ENCODE data around the gene EYA4.

Gene EYA4

DNA sequence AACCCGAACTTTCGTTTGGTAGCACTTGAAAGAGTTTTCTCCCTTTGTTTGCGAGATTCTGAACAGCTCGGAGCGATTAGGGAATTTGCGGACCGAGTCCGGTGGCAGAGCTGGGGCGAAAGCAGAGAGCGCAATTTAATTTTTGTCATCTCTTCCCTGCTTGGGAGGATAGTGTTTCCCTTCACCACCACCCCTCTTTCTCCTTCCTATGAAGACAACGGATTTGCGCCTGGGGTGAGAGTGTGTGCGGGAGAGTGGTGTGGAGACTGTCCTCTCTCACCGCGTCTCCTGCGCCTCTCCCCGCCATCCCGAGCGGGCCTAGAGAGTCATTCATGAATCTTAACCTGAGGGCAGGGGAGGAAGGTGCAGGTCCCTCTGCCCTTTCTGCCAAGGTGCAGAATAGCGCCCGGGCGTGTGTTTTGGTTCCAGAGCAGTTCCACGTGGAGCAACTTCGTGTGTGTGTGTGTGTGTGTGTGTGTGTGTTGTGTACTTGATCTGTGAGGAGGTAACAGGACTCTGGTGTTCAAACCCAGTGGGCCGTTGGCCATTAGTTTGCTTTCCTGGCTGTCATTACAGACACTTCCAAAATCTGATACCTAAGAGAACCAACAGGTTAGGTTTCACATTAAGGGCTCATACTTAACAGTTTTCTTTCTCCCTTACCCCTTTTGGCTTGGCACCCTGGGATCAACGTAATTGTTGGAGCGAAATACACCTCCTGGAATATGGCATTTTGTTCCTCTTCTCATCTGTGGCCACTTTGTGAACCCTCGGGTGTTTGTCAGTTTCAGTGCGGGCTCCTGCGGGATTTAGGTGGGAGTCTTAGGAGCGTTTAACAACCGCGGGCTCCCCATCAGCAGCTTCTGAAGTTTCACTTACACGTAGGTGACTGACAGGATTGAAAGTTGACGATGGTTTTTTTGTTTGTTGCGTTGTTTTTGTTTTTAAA lies 1.8 kb downstream of the EYA4 start:
- no peak for DNase-seq (ENCODE audit: low read depth in 2 of 2)

DNA sequence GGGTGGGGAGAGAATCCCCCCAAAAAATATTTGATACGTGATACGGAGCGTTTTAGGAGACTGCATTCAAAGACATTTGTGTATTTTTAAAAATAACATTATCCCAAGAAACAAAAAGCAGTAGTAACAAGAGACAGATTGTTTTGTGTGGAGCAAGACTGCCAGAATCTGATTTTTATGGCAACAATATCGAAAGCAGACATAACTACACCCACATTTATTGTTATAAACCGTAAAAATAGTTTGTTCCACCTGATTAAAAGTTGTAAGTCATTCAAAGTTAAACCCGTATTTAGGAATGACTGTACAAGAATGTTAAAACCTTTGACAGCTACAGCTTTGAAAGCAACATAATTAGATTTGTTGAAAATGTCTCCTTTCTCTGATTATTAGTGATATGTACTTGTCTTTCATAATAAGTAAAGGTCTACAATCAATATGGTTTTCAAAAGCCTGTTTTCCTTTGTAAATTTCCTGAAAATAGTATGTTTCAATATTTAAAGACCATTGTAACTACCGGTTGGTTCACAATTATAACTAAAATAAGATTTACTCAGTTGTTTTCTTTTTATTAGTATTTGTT lies 2.7 kb downstream of the EYA4 start:
- no peak for DNase-seq (ENCODE audit: low read depth in 2 of 2)

DNA sequence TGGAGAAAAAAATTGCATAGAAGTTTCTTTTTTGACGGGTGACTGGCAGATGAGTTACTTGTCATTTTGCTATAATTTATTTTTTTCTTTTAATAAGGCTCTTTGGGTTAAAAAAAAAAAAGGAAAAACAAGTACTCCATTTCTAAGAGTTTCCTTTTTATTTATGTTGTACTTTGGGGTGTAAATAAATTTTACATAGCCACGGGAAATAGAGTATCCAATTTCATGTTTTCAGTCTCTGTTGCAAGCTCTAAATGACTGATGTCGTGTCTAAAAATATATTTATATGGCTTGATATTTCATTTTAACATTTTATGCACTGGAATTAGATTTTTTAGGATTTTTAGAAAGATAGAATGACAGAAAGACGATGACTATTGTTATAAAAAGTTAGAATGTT lies 3.4 kb downstream of the EYA4 start:
- no peak for DNase-seq (ENCODE audit: low read depth in 2 of 2)

DNA sequence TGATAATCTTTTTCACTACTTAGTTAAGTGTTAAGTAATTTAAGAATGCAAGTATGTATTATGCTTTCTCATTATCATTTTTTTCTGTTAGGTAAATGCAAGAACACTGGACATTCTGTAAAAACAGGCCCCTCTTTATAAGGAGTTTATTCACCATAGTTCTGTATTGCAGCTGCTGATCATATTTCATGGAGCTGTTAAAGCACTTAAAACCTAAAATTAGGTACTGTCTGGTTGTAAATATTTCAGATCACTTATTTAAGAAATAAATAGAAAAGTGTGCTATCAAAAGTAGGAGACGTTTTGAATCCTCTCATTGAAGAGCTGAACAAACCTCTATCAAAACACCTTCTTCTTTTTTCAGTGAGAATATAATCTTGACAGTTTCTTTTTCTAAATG lies 3.9 kb downstream of the EYA4 start:
- no peak for DNase-seq (ENCODE audit: low read depth in 2 of 2)

DNA sequence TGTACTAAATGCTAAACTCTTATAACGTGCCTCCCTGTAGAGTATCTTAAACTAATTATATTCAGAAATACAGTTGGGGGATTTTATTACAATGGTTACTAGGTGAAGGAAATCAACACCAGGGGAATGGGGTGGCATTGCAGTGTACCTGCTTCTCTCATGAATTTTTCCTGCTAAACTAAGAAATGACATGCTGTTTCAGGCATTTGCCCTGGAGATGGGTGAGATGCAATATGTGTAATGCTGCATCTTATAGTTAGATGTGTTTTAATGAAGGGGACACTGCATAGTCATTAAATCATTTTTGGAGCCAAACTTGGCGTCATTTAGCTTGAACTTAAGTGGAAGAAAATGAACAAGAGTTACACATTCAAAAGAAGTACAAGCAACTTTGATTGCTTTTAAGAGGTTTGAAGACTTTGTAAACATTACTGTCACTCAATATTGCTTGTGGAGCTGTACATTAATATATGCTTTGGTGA lies 4.3 kb downstream of the EYA4 start:
- DNase-seq (ENCODE audit: low read depth in 2 of 2): no peak

DNA sequence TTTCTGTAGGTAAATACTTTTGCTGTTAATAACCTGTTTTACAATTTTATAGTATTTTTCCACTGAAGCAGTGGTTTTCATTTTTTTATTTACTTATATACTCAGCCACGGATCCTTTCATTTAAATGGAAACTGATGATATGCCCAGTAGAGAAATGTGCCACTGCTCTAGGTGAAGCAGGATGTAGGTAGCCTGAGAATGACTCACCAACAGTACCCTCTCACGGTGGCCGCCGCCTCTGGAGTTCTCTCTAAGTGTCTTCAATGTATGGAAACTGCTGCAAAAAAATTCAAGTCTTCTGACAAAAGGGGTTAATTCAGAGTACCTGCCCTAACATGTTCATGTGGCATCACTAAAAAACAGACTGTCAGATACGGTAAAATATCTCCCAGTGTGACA lies 6.4 kb downstream of the EYA4 start:
- DNase-seq (ENCODE audit: low read depth in 2 of 2): no peak

DNA sequence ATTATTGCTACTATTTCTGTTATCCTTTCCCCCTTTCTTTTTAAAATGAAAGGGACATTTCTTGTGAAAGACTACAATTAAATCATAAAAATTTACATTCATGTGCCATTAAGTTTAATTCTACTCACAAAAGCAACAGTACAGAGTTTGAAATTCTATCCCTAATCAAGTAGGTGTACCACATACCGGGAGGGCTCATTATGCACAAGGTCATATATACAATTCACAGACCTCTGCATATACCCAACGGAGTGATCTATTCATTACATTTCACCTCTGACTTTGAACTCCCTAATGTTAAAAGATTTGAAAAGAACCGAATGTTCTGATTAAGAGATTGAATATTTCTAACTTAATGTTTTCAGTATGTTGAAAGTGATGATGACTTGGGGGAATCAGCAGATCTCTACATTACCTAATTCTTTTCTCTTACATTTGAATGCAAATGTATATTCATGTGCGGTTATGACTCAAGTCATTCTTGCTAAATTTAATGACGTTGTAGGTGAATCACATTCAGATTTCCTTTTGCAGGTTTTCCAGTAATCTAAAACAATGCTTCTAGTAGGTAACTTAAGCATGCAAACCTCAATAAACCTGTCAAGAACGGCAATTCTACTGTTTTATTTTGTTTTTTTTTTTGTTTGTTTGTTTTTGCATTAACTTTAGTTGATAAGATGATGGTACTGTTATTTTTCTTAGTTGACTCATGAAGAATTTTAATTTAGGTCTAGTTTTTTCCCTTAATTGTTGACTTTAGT lies 7.3 kb downstream of the EYA4 start:
- DNase-seq (ENCODE audit: low read depth in 2 of 2): peak; percentile 14 to 24

DNA sequence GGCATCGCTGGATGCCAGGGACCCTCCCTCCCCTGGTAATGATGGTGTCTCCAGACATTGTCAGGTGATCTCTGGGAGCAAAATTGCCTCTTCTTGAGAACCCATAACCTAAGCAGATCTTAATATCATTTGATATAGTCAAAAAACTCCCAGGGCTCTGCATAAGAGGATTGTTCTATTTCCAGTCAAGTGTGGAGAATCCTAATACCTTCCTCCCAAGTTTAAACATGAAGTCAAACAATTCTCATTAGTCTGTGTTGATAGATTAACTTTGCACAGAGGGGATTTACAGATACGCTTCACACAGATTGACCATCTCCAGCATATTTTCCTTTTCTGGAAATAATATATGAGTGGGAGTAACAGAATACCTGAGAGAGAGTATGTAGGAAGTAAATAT lies 10.5 kb downstream of the EYA4 start:
- DNase-seq (ENCODE audit: low read depth in 2 of 2): no peak

DNA sequence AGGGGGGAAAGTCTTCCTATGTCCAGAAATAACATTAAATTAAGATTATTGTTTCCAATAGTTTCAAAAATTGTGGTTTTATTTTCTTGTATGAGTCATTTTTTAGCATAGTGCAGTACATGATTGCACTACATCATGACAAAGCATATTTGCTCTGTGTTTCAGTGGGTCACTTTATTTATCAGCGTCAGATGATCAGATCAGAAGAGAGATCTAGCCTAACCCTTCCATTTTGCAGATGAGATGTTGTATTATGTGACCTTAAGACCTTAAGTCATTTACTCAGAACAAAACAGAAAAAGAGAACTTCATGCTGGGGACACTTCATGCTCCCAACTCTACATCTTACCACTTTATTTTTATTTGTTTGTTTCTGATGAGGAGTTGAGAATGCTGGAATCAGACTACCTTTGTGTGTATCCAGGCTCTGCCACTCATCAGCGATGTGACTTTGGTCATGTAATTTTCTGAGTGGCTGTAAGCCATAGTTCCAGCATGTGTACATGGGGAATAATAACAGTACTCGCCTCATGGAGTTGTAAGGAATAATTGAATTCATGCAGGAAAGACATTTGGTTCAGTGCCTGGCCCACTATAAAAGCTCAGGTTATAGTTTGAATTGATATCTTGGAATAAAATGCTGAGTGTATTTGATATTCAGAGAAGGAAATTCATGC lies 13.5 kb downstream of the EYA4 start:
- no peak for DNase-seq (ENCODE audit: low read depth in 2 of 2)

DNA sequence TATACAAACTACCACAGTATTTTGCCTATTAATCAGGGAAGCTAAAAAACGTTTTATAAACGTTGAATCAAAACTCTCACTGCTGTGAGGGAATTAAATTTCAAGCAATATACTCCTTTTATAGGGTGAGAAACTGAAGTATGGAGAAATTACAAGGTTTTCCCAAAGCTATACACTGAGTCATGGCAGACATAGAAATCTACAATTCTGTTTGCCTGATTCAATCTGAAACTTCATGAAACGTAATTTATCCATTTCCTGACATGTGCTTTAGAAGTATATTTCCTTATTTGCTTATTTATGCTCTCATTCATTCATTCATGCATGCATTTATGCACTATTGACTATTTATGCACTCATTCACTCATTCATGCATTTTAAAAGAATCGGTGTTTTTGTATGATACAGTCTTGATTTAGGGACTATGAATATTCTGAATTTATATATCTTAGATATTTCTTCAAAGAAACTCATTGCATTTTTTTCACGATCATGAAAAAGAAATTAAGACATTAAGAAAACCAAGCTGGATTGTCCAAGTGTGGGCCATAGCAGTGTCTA lies 16.5 kb downstream of the EYA4 start:
- DNase-seq (ENCODE audit: low read depth in 2 of 2): no peak

DNA sequence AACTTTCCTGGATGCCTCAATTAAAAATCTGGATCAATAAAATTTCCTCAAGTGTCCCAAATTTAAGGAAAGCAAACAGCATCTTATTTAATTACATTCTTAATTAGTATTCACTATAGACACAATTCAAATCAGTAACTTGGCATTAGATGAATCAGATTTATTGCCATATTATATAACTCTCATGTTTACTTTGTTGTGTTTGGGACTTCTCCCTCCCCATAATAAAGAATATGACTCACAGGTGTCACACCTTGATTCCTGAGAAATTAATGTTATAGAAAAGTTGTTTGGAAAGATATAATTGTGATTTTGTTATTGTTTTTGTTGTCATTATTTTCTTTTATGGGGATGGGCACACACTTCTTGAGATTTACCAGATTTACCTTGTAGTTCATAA lies 18.4 kb downstream of the EYA4 start:
- DNase-seq (ENCODE audit: low read depth in 2 of 2): no peak

DNA sequence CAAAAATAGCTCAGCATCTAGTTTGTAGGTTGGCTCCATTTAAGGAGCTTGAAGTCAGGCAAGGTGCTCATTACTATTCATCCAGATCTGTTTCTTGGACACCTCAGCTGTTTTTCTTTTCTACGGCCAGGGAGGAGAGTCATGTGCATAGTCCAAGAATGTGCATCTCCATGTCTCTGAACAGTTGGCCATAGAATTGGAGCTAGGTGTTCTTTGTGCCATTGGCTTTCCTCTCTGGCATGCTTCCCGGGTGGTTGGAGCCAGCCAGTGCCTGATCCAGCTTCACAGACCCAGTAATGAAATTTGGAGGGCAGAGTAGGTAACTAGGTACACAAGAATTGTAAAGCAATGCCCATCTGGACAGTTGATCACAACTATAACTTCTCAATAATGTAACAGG lies 21.6 kb downstream of the EYA4 start:
- DNase-seq (ENCODE audit: low read depth in 2 of 2): no peak

DNA sequence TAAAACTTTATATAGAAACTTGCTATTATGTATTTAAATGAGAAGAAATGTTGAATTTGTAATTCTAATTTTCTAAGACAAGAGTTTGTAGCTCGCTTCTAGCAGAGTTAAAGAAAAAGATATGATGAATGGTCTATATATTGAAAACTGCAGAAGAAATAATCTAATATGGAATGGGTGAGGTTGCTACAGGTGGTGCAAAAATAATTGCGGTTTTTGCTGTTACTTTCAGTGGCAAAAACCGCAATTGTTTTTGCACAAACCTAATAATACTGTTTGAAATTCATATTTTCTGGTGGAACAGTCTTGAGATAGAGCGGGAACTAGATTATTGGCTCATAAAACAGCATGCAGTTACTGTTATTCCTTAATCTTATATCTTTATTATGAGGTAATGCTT lies 23.9 kb downstream of the EYA4 start:
- DNase-seq (ENCODE audit: low read depth in 2 of 2): no peak

DNA sequence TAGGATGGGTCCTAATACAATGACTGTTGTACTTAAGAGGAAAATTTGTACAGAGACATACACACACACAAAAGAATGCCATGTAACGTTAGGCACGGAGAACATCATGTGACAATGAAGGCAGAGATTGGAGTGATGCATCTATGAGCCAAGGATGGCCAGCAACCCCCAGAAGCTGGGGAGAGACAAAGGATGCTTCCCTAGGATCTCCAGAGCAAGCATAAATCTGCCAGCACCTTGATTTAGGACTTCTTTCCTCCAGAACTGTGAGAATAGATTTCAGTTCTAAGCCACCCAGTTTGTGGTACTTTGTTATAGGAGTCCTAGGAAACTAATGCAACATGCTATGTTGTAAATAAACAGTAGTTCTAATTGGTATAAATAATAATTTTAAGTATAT lies 25.0 kb downstream of the EYA4 start:
- DNase-seq (ENCODE audit: low read depth in 2 of 2): no peak

DNA sequence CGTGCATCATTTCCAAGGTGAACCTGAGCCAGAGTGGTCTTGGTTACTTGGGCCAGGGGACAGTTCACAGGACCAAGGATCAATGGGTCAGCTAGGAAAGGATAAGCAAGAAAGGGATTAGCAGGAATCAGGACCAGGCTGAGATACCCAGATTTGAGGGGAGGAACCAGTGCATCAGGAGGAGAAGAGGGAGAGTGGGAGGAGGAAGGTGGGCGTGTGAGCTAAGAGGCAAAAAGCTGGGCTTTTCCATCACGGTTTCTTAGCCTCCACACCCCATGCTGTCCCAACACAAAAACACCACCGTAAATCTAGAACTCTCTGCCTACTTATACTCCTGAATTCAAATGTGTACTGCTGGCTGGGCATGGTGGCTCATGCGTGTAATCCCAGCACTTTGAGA lies 27.5 kb downstream of the EYA4 start:
- no peak for DNase-seq (ENCODE audit: low read depth in 2 of 2)

DNA sequence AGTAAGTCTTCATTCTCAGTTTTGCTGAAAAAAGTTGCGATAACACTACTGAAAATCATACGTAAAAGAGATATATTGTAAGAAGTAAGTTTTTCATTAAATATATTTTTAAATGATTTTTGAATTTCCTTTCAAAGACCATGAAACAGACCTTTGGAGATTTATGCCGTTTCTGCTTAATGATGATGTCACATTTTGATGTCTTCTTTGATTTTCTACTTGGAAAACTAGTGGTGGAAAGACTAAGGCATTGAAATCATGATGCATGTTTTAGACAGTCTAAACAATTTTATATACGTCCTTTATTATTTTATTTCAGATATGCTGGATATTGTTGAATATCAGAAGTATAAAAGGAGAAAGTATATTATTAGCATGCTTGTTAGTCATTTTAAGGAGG lies 33.7 kb downstream of the EYA4 start:
- DNase-seq (ENCODE audit: low read depth in 2 of 2): no peak

DNA sequence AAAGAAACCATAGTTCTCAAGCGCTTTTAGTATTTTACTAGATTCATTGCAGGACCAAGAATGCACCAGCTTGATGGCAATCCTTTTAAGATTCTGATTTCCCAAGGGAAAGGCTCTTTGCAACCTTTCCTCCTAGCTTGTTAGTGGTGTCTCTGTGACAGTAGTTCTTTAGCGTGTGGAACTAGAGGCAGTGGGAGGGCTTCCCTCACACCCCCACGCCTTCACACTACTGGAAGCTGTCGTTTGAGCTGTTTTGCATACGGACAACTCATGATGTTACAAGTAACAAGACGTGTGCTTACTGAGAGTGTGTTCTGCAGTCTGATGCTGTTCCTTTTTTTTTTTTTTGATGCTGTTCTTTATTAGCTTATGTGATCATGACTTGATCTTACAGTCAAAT lies 34.1 kb downstream of the EYA4 start:
- DNase-seq (ENCODE audit: low read depth in 2 of 2): no peak

DNA sequence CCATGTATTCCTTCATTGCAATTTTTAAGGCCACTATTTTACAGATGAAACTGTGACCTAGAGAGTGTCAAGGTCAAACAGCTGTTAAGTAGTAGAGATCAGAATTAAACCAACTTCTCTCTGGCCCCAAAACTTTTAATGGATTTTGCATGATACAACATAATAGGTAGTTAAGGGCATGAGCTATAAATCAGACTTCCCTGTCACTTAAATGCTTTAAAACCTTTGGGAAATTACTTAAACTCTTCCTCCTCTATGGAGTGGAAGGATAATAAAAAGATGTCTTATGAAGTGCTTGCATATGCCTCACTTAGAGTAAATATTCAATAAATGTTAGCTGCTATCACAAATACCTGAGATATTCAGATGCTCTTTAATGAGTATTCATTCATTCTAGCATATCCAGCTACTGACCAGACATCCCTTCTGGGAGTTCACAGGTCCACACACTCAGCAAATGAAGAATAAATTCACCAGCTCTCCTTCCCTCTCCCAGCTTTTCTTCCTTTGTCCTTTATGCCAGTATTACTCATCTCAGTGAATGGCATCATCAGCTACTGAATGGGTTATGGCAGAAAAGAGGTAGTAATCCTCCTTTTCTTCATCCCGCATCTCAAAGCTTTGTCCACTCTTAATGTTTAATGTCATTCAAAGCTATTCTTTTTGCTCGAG lies 36.2 kb downstream of the EYA4 start:
- no peak for DNase-seq (ENCODE audit: low read depth in 2 of 2)

DNA sequence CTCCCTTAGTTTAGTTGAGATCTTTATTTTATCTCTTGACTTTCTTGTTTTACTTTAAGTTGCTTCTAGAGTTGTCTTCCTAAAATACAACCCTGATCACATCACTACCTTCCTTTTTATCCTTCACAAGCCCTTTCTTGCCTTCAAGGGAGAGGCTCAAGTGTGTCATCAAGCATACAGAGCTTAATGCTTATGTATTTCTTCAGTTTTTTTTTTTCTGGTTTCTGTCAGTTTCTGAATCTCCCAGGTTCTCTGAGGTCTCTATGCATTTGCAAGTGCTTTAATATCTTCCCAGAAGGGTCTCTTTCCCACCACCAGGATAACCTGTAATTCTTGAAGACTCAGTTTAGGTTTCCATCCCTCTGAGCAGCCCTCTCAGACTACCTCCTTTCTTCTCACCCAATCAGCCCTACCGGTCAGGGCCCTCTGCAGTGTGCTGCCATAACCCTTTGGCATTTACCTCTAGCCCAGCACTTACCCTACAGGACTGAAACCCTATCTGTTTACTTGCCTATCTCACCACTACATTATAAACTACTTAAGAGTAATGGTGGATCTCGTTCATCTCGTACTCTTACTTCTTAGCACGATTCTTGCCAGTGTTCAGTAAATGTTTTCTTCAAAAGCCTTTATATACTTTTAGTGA lies 36.9 kb downstream of the EYA4 start:
- DNase-seq (ENCODE audit: low read depth in 2 of 2): no peak

DNA sequence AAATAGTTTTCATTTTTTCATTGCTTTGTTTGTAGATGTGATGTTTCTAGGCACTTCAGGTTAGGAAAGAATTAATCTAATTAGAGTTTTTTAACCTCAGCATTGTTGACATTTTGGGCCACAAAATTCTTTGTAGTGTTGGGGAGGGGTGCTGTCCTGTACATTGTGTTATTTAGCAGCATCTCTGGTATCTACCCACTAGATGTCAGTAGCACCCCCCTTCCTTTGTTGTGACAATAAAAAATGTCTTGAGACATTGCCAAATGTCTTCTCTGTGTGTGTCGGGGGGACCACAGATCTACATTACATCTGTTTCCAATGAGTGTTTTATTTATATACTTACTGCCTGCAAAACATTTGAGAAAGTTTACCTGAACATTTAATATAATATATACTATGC lies 45.6 kb downstream of the EYA4 start:
- peak in 1 of 2 experiments; percentile 2 for DNase-seq (ENCODE audit: low read depth in 2 of 2)

DNA sequence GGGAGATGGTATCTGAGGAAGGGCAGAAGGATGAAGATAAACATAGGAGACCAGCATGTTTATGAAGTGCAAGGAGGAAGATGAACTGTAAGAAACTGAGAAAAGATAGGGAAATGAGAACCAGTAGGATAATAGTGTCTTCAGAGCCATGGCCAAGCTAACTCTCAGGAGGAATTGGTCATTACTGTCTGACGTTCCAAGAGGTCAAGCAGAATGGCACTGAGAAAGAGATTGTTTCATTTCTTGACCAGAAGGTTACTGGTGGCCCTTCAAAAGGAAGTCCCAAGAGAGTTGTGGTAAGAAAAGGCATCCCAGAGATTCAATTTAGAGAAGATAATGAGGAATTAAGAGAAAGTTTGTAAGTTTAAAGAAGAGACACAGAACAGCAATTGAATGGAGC lies 47.5 kb downstream of the EYA4 start:
- DNase-seq (ENCODE audit: low read depth in 2 of 2): no peak

All from fibroblast of skin of left quadriceps (primary cell).